ENCODE data around the gene DAZ2.
"Not testable (repeated sequence)": the region's sequence is repeated elsewhere in the genome, so short reads cannot be mapped to it uniquely, and the experiment has no call there.

DAZ2 gene

GRCh38 chrY:23219233-23219632 is at the start of gene DAZ2:
TSS of gene DAZ2 (plus strand) at chrY:23219533. CDS start at chrY:23219741, 208 bp downstream.
- DNase-seq (ENCODE audit: low read depth in 2 of 2) = not testable (repeated sequence)

- DNase-seq (ENCODE audit: low read depth in 2 of 2) = not testable (repeated sequence)
Observed at GRCh38 chrY:23198908-23199307, 20.4 kb upstream of the DAZ2 start, which contains the start of gene DAZ1. TSS of gene DAZ1 (minus strand) at chrY:23199008. CDS start at chrY:23198800, 208 bp downstream.

DNA sequence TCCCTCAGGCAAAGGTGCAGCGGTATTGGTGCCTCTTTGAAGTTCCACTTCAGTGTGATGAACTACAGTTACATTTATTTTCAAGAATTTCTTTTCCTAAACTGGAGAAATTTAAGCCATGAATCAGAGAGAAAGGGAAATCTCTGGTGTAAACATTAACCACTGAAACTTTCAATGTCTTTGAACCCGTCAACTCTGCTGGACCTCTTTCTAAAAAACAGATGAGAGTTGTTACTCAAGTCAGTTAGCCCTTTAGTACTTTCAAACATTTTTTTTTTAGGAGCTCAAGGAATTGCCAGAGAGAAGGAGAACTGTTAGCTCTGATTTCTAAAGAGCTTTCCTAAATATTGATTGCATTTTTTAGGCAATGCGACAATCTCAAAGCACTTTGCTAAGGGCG is 11.9 kb upstream of the DAZ2 start:
- DNase-seq (ENCODE audit: low read depth in 2 of 2) = not testable (repeated sequence)

- not testable (repeated sequence) for DNase-seq (ENCODE audit: low read depth in 2 of 2)
Observed at GRCh38 chrY:23209802-23210495, 9.4 kb upstream of the DAZ2 start.

- not testable (repeated sequence) for DNase-seq (ENCODE audit: low read depth in 2 of 2)
Observed at GRCh38 chrY:23210681-23211080, 8.7 kb upstream of the DAZ2 start.
